Measurements from ENCODE around the gene SLA2. TPM values are rescaled to one million over a fixed set of nuclear protein-coding genes. Genes with fewer than 3 reads are reported as not detected.

The SLA2 gene
- total and polyA plus RNA-seq, 2 of the 8 experiments (the other 6 are each of a cell fraction or from before 2014, with no cell fraction given): 0.18 TPM; not detected in 1

- TF ChIP-seq TAF7 (optimal IDR thresholded peaks at IDR 0.05; ENCODE audit: borderline replicate concordance, low read depth, low read length) (no peak), RNF2 (IDR thresholded peaks at IDR 0.05; ENCODE audit: borderline replicate concordance, low read depth, low read length, missing control alignments, poor library complexity, severe bottlenecking) (no peak), GTF2F1 (IDR thresholded peaks at IDR 0.05; ENCODE audit: borderline replicate concordance, low read depth, low read length) (no peak), CHD2 (IDR thresholded peaks at IDR 0.05; ENCODE audit: low read length) (no peak), RBBP5 (IDR thresholded peaks at IDR 0.05; ENCODE audit: borderline replicate concordance, low read depth, low read length) (no peak), CHD7 (IDR thresholded peaks at IDR 0.05; ENCODE audit: insufficient replicate concordance, low read length) (no peak), CHD1 (IDR thresholded peaks at IDR 0.05; ENCODE audit: low read depth, low read length) (no peak), ZNF274 (IDR thresholded peaks at IDR 0.05; ENCODE audit: borderline replicate concordance, extremely low read depth, low read length) (no peak), BRCA1 (IDR thresholded peaks at IDR 0.05; ENCODE audit: low read depth, low read length) (no peak)
Measured at GRCh38 chr20:36654506-36654905, 8.5 kb upstream of the SLA2 start (continued).
